H7 (cell line): ENCODE results near the gene CTIF. TPM values are rescaled to one million over a fixed set of nuclear protein-coding genes. Genes with fewer than 3 reads are reported as not detected.

Experiments
- DNase-seq: peaks from one replicate; pipeline ENCODE4 v3.0.0; 2012
- H3K27me3 ChIP-seq: 2 replicates; pipeline ENCODE4 v1.6.0; 2011; ENCODE audit warnings: mild to moderate bottlenecking, low read length; ENCODE audit not compliant: control insufficient read depth, insufficient read depth
- H3K36me3 ChIP-seq: replicated peaks from 2 replicates; pipeline ENCODE4 v1.5.1; 2011; ENCODE audit warnings: low read length; ENCODE audit not compliant: control insufficient read depth, insufficient read depth
- H3K4me3 ChIP-seq: 2 replicates; pipeline ENCODE4 v1.5.1; 2011; ENCODE audit warnings: low read depth, mild to moderate bottlenecking, control low read depth, low read length, moderate library complexity; ENCODE audit not compliant: insufficient read depth
- total RNA-seq: library from RNA; depleted of rRNA; stranded (reverse); fragments of >200 nt; shearing (Covaris generic); gene quantifications from 2 replicates; pipeline ENCODE4 v1.2.3, GENCODE V29; 2014

Gene CTIF
- total RNA-seq, 1 experiment from 2014 or later, result 9.8 TPM

DNA sequence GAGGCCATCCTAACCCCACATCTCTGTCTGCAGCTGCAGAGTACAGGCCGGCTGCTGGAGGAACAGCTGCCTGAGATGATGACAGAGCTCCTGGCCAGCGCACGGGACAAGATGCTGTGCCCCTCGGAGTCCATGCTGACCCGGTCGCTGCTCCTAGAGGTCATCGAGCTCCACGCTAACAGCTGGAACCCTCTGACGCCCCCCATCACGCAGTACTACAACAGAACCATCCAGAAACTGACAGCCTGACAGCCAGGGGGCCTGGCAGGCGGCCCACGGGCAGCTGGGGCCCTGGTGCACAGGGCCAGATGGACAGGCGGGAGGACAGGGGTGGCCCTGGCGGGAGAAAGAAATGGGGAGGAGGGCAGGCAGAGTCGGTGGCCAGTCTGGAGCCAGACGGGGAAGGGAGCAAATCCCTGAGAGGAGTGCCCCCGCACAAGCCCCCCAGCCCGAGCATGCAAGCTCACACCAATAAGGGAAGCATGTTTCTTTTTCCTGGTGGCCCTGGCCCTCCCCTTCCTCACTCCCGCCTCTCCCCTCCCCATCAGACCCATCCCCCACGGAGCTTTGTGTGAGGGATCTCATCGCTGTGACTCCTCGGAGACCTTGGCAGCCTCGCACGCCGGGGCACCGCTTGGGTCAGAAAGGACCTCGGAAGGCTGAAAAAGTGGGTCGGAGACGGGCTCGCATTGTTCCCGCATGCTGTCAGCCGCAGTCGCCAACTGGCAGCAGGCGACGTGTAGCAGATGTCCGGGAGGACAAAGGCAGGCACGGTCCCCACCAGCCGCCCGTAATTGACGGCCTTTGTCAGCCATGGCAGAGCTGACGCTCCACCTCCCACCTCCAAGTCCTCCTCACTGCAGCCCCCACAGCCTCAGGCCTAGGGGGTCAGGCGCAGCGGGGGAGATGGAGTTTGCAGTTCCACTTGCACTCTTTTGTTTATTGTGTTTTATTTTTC is 320.8 kb downstream of the CTIF start:
- peak; percentile 87 for DNase-seq
- no peak overlapping the region for H3K4me3 ChIP-seq
- H3K36me3 ChIP-seq, result no peaks in the 10 kb centered on the region
- H3K27me3 ChIP-seq, result no peaks in the 10 kb centered on the region

DNA sequence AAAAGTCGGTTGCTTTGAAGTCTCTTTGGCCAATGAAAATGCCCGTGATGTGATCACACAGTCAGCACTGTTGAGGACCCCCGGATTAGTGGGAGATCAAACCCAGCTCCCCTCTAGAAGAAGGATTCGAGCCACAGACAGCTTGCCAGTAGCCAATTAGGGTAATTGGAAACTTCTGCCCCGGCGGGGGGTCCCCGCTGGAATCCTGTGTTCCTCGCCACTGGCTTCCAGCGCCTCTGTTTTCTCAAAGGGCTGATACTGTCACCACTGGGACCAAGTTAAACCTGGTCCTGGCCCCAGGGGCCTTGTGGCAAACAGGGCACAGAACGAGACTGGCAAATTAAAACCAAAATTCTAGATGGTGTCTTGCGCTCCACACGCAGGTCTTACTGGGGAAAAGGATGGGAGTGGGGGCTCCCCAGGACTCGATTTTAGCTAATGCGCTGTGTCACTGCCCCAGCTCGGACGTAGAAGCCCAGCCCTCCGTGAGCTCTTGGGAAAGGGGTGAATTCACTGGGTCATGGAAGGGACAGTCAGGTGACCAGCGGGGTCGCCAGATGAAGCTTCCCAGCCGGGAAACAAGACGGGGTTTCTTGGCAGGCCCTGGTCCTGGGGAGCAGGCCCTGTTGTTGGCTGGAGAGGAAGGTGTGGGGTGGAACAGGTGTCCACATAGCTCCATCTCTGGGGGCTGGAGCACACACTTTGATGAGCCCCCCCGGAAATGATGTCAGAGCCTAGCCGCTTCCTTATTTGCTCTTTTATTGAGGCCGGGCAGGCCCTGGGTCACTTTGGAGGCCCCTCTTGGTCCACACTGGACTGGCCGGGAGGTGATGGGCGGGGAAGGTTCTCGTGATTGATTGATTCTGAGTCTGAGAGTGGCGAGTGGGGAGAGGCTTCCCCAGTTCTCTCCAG is 321.7 kb downstream of the CTIF start:
- peak; percentile 80 for DNase-seq
- Histone ChIP-seq H3K36me3 (no peaks in the 10 kb centered on the region), H3K27me3 (no peaks in the 10 kb centered on the region), H3K4me3 (no peak overlapping the region)

- H3K4me3 ChIP-seq, result no peak overlapping the region
- no peaks in the 10 kb centered on the region for H3K36me3 ChIP-seq
- peak; percentile 72 for DNase-seq
- H3K27me3 ChIP-seq, result no peaks in the 10 kb centered on the region
These were observed 322.4 kb downstream of the CTIF start for GRCh38 chr18:48861181-48861708.

GRCh38 chr18:48862132-48862531 is 323.3 kb downstream of the CTIF start:
- H3K27me3 ChIP-seq, result no peaks in the 10 kb centered on the region
- H3K4me3 ChIP-seq, result no peak overlapping the region
- DNase-seq, result no peak
- no peaks in the 10 kb centered on the region for H3K36me3 ChIP-seq

DNA sequence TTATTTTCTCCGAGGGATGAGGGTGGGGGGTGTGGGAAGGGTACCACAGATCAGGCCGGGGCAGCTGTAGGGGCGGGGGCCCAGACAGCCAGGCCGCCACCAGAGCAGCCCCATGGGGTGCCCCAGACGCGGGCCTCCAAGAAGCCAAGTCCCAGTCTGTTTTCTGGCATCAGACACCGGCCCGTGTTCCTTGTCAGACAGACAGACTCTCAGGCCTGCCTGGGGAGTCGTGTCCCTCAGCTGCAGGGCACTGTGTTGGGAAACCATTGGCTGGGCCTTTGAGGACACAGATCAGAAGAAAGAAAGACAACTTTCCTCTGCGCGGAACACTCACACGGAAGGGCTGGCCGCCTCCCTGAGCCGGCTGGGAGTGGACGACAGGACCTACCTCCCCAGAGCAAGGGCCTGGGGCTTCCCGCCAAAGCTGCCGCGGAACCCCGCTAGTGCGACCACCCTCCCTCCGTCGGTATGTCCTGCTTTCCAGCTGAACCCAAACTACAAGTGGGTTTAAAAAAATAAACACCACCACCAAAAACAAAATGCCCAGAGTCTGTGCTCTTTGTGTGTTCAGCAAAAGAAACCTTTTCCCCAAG is 323.9 kb downstream of the CTIF start:
- H3K27me3 ChIP-seq, result no peaks in the 10 kb centered on the region
- DNase-seq, result no peak
- no peak overlapping the region for H3K4me3 ChIP-seq
- no peaks in the 10 kb centered on the region for H3K36me3 ChIP-seq

DNA sequence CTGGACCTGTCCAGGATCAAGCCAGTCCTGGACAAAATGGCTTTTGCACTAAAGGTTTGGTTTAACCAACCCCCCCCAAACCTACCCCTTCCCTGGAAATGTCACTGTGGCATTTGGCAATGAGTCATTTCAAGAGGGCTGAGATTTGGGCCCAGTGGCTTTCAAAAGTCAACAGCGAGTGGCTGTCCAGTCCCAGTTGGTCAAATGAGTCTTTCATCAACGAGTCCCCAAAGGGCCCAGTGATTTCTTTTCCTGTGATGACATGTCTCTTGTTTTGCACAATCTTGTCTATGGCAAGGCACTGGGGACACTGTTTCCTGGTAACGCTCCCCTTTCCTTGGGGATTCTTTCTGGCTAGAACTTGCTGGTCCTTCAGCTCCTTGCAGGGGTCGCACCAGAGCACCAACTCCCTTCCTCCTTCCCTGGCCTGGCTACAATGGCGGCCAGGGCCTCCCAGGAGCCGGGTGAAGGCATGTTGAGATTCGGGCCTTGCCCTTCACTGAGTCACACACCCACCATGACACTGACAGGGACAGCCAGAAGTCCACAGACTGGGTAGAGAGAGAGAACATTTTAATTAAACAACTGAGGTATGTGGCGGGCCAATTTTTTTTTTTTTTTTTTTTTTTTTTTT is 324.7 kb downstream of the CTIF start:
- H3K27me3 ChIP-seq, result no peaks in the 10 kb centered on the region
- H3K36me3 ChIP-seq, result no peaks in the 10 kb centered on the region
- H3K4me3 ChIP-seq, result no peak overlapping the region
- DNase-seq, result no peak

DNA sequence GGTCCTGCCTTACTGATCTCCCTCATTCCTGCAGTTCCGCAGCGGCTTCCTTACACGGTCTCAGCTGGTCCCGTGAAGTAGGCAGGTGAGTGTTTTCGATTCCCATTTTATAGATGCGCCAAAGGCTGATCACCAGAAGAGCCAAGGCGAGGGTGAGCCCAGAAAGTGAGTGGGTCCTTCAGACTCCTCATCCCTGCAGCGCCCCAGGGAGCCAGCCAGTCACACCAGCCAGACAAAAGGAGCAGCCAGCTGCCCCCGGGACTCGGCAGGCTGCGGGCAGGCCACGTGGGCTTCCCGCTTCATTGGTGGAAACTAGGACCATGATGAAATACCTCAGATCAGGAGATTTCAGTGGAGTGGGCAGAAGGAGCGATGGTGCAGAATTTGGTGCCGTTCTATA is 326.0 kb downstream of the CTIF start:
- DNase-seq, result no peak
- Histone ChIP-seq H3K36me3 (no peaks in the 10 kb centered on the region), H3K4me3 (no peak overlapping the region)

GRCh38 chr18:48866028-48866733 is 327.4 kb downstream of the CTIF start:
- Histone ChIP-seq H3K4me3 (no peak overlapping the region), H3K27me3 (no peaks in the 10 kb centered on the region), H3K36me3 (no peaks in the 10 kb centered on the region)
- no peak for DNase-seq

More for the DNA sequence above, 326.0 kb downstream of the CTIF start:
- no peaks in the 10 kb centered on the region for H3K27me3 ChIP-seq

DNA sequence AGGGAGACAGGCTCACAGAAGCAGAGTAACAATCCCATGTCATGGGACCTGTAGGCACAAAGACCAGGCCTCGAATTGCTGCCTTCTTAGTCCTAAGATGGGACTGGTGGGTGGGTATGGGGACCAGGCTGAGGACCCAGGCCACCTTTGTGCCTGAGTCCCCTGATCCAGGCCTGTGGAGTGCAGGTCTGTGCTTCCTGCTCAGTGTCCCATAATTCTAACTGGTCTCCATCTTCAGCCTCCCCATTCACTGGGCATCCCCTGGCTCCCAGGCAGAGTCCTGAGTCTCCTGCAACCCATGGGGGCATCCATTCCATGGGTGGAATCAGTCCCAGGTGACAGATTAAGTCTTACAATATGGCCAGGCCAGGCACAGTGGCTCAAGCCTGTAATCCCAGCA is 328.0 kb downstream of the CTIF start:
- Histone ChIP-seq H3K27me3 (no peaks in the 10 kb centered on the region), H3K4me3 (no peak overlapping the region)
- no peak for DNase-seq

GRCh38 chr18:48867978-48868377 is 329.1 kb downstream of the CTIF start:
- Histone ChIP-seq H3K36me3 (no peaks in the 10 kb centered on the region), H3K27me3 (no peaks in the 10 kb centered on the region), H3K4me3 (no peak overlapping the region)
- no peak for DNase-seq

More for the DNA sequence above, 328.0 kb downstream of the CTIF start:
- no peaks in the 10 kb centered on the region for H3K36me3 ChIP-seq

GRCh38 chr18:48868468-48869466 is 329.9 kb downstream of the CTIF start:
- DNase-seq, result no peak
- H3K4me3 ChIP-seq, result no peak overlapping the region
- no peaks in the 10 kb centered on the region for H3K27me3 ChIP-seq
- H3K36me3 ChIP-seq, result no peaks in the 10 kb centered on the region

- Histone ChIP-seq H3K4me3 (no peak overlapping the region), H3K36me3 (no peaks in the 10 kb centered on the region), H3K27me3 (no peaks in the 10 kb centered on the region)
- DNase-seq, result no peak
These were observed 330.8 kb downstream of the CTIF start for GRCh38 chr18:48869591-48869990.
